Ectodermal cell (in vitro differentiated cells): ENCODE results near the gene SLC38A9.

Experiments
- H3K27ac ChIP-seq: 2 replicates; pipeline ENCODE4 v1.7.0; 2013; ENCODE audit warnings: mild to moderate bottlenecking, low read depth, low read length; ENCODE audit not compliant: insufficient read depth, poor library complexity, severe bottlenecking
- H3K27me3 ChIP-seq: 2 replicates; pipeline ENCODE4 v1.7.0; 2013; ENCODE audit warnings: mild to moderate bottlenecking, low read length; ENCODE audit not compliant: insufficient read depth, control insufficient read depth, poor library complexity, severe bottlenecking
- H3K36me3 ChIP-seq: one replicate; pipeline ENCODE4 v1.7.0; 2013; ENCODE audit warnings: low read length; ENCODE audit not compliant: control insufficient read depth, insufficient read depth
- H3K4me1 ChIP-seq: one replicate; pipeline ENCODE4 v1.7.0; 2013; ENCODE audit warnings: low read length; ENCODE audit not compliant: control insufficient read depth, insufficient read depth
- H3K4me3 ChIP-seq: 2 replicates; pipeline ENCODE4 v1.7.0; 2013; ENCODE audit warnings: low read depth, low read length, control low read depth; ENCODE audit not compliant: insufficient read depth
- H3K9me3 ChIP-seq: 2 replicates; pipeline ENCODE4 v1.7.0; 2013; ENCODE audit warnings: mild to moderate bottlenecking, low read length, moderate library complexity; ENCODE audit not compliant: control insufficient read depth
- WGBS, 2 experiments: methylation state at CpG; one replicate each; pipeline ENCODE4 v1.1.7; 2013; ENCODE audit warnings: missing lambda C conversion rate in 2 of 2; 5-methylcytosine and 5-hydroxymethylcytosine counted together

SLC38A9 gene

GRCh38 chr5:55691265-55692105, 20.6 kb downstream of the SLC38A9 start:
- WGBS, 2 experiments: 93 to 95% methylated on average over 1 to 2 of the region's 2 CpGs
- no peaks in the 10 kb centered on the region for H3K9me3 ChIP-seq
- no peak overlapping the region for H3K4me3 ChIP-seq

GRCh38 chr5:55682071-55682470, 30.1 kb downstream of the SLC38A9 start:
- no peaks in the 10 kb centered on the region for H3K9me3 ChIP-seq
- H3K27ac ChIP-seq: no peak overlapping the region
- H3K27me3 ChIP-seq: no peaks in the 10 kb centered on the region
- no peaks in the 10 kb centered on the region for H3K36me3 ChIP-seq
- 81 to 86% methylated on average over 1 of the region's 1 CpG for WGBS, 2 experiments
- H3K4me3 ChIP-seq: no peak overlapping the region
- H3K4me1 ChIP-seq: no peaks in the 10 kb centered on the region

More at GRCh38 chr5:55691265-55692105, 20.6 kb downstream of the SLC38A9 start:
- no peaks in the 10 kb centered on the region for H3K36me3 ChIP-seq
- H3K27ac ChIP-seq: no peak overlapping the region
- no peaks in the 10 kb centered on the region for H3K4me1 ChIP-seq
- no peaks in the 10 kb centered on the region for H3K27me3 ChIP-seq

- Histone ChIP-seq H3K4me1 (no peaks in the 10 kb centered on the region), H3K27me3 (no peaks in the 10 kb centered on the region)
- 96 to 100% methylated on average over 1 of the region's 1 CpG for WGBS, 2 experiments
Observed at GRCh38 chr5:55681301-55681700, 30.8 kb downstream of the SLC38A9 start.

GRCh38 chr5:55680353-55680752, 31.8 kb downstream of the SLC38A9 start:
- no peaks in the 10 kb centered on the region for H3K36me3 ChIP-seq
- H3K27ac ChIP-seq: no peak overlapping the region
- WGBS, 2 experiments: 37 to 58% methylated on average over 2 of the region's 2 CpGs
- H3K9me3 ChIP-seq: no peaks in the 10 kb centered on the region
- H3K4me1 ChIP-seq: no peaks in the 10 kb centered on the region
- no peaks in the 10 kb centered on the region for H3K27me3 ChIP-seq
- no peak overlapping the region for H3K4me3 ChIP-seq

More at GRCh38 chr5:55681301-55681700, 30.8 kb downstream of the SLC38A9 start:
- Histone ChIP-seq H3K27ac (no peak overlapping the region), H3K9me3 (no peaks in the 10 kb centered on the region), H3K36me3 (no peaks in the 10 kb centered on the region), H3K4me3 (no peak overlapping the region)

GRCh38 chr5:55679556-55679955, 32.6 kb downstream of the SLC38A9 start:
- no CpG with 5 or more reads among the region's 1 CpG for WGBS, 2 experiments
- Histone ChIP-seq H3K4me1 (no peaks in the 10 kb centered on the region), H3K9me3 (no peaks in the 10 kb centered on the region), H3K4me3 (no peak overlapping the region), H3K27ac (no peak overlapping the region), H3K27me3 (no peaks in the 10 kb centered on the region), H3K36me3 (no peaks in the 10 kb centered on the region)

GRCh38 chr5:55675119-55675518, 37.0 kb downstream of the SLC38A9 start:
- 83 to 93% methylated on average over 1 of the region's 1 CpG for WGBS, 2 experiments
- Histone ChIP-seq H3K27me3 (no peaks in the 10 kb centered on the region), H3K4me3 (no peak overlapping the region), H3K9me3 (no peaks in the 10 kb centered on the region), H3K36me3 (no peaks in the 10 kb centered on the region), H3K4me1 (no peaks in the 10 kb centered on the region), H3K27ac (no peak overlapping the region)

GRCh38 chr5:55674340-55674739, 37.8 kb downstream of the SLC38A9 start:
- Histone ChIP-seq H3K36me3 (no peaks in the 10 kb centered on the region), H3K4me3 (no peak overlapping the region), H3K9me3 (no peaks in the 10 kb centered on the region), H3K4me1 (no peaks in the 10 kb centered on the region), H3K27me3 (no peaks in the 10 kb centered on the region), H3K27ac (no peak overlapping the region)
- 89 to 98% methylated on average over 1 to 2 of the region's 2 CpGs for WGBS, 2 experiments

- no peaks in the 10 kb centered on the region for H3K27me3 ChIP-seq
- H3K27ac ChIP-seq: no peak overlapping the region
- WGBS, 2 experiments: 95 to 100% methylated on average over 2 of the region's 2 CpGs
- H3K36me3 ChIP-seq: no peaks in the 10 kb centered on the region
- no peak overlapping the region for H3K4me3 ChIP-seq
- no peaks in the 10 kb centered on the region for H3K9me3 ChIP-seq
- no peaks in the 10 kb centered on the region for H3K4me1 ChIP-seq
Observed at GRCh38 chr5:55672477-55672911, 39.6 kb downstream of the SLC38A9 start.

GRCh38 chr5:55671975-55672374, 40.1 kb downstream of the SLC38A9 start:
- no peaks in the 10 kb centered on the region for H3K4me1 ChIP-seq
- no peak overlapping the region for H3K4me3 ChIP-seq
- H3K27me3 ChIP-seq: no peaks in the 10 kb centered on the region
- H3K9me3 ChIP-seq: no peaks in the 10 kb centered on the region
- 94 to 96% methylated on average over 1 of the region's 1 CpG for WGBS, 2 experiments
- no peaks in the 10 kb centered on the region for H3K36me3 ChIP-seq
- no peak overlapping the region for H3K27ac ChIP-seq

GRCh38 chr5:55668356-55668755, 43.8 kb downstream of the SLC38A9 start:
- Histone ChIP-seq H3K4me1 (no peaks in the 10 kb centered on the region), H3K27ac (no peak overlapping the region), H3K36me3 (no peaks in the 10 kb centered on the region), H3K27me3 (no peaks in the 10 kb centered on the region), H3K9me3 (no peaks in the 10 kb centered on the region), H3K4me3 (no peak overlapping the region)
